ENCODE measurements around the gene SURF6. TPM values are rescaled to one million over a fixed set of nuclear protein-coding genes. Genes with fewer than 3 reads are reported as not detected.
A peak's percentile ranks its signal among the peaks of the same experiment; 100 is the strongest.

SURF6 gene
- 31.6 and 32.4 TPM in 2 replicates for total RNA-seq (2022)
- percentile 89 among the genes with signal in this experiment for Bru-seq, nascent RNA
- percentile 95 among the genes with signal in this experiment for BruChase-seq, experiment 1, labeled RNA remaining after a 2-hour chase
- percentile 92 among the genes with signal in this experiment for BruChase-seq, experiment 2, labeled RNA remaining after a 6-hour chase
- long read RNA-seq, full-length matches to known transcripts, result 55 of 84 reads
- long read RNA-seq, partial matches to known transcripts, result 15 of 84 reads
- long read RNA-seq, other reads (novel, unspliced or antisense), result 14 of 84 reads

GRCh38 chr9:133335924-133336811 lies at the start of gene SURF6:
SURF6 (minus strand) TSS chr9:133336188; CDS start chr9:133336132, 56 bp downstream.
- peaks cover 6% of the 10 kb centered on the region; the same call in 1 of the 2 replicates for H3K4me1 ChIP-seq
- Mint-ChIP-seq H3K36me3 (ENCODE audit: insufficient read depth, unreplicated experiment) (peaks cover 89% of the 10 kb centered on the region), H3K27ac (ENCODE audit: unreplicated experiment) (peak within 1 kb of the TSS; percentile 95), H3K9me3 (ENCODE audit: unreplicated experiment) (no peaks in the 10 kb centered on the region), H3K4me3 (ENCODE audit: unreplicated experiment) (peak within 1 kb of the TSS; percentile 93), H3K27me3 (ENCODE audit: insufficient read depth, unreplicated experiment) (no peaks in the 10 kb centered on the region), H3K4me1 (ENCODE audit: low read depth, unreplicated experiment) (no peaks in the 10 kb centered on the region)
- intact Hi-C loops (cut with micrococcal nuclease; ENCODE audit: unreplicated experiment), result no loop called here
- peak; percentile 92 to 95 for DNase-seq
- BruUV-seq (replicated peaks), result TSS peak; percentile 90
- CTCF ChIA-PET, result interaction anchor here (0.7 to 4.4 kb wide), 2 partner anchors 81 to 149 kb away, joined by 3 to 20 read pairs; partner anchors contain the start of gene REXO4
- POLR2A ChIA-PET, result interaction anchor here (0.7 to 0.9 kb wide), 4 partner anchors 17 to 458 kb away, joined by 3 to 5 read pairs (median 4); no protein-coding TSS in a partner anchor
- H3K9me3 ChIP-seq, result no peaks in the 10 kb centered on the region
- H3K36me3 ChIP-seq (ENCODE audit: control insufficient read depth, insufficient read depth, low read length), result peaks cover 10% of the 10 kb centered on the region
- TF ChIP-seq, protein P1, sequence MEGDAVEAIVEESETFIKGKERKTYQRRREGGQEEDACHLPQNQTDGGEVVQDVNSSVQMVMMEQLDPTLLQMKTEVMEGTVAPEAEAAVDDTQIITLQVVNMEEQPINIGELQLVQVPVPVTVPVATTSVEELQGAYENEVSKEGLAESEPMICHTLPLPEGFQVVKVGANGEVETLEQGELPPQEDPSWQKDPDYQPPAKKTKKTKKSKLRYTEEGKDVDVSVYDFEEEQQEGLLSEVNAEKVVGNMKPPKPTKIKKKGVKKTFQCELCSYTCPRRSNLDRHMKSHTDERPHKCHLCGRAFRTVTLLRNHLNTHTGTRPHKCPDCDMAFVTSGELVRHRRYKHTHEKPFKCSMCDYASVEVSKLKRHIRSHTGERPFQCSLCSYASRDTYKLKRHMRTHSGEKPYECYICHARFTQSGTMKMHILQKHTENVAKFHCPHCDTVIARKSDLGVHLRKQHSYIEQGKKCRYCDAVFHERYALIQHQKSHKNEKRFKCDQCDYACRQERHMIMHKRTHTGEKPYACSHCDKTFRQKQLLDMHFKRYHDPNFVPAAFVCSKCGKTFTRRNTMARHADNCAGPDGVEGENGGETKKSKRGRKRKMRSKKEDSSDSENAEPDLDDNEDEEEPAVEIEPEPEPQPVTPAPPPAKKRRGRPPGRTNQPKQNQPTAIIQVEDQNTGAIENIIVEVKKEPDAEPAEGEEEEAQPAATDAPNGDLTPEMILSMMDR (IDR thresholded peaks at IDR 0.05; ENCODE audit: insufficient read depth in 1 of 2, low read depth in 1 of 2, low read length in 1 of 2, severe bottlenecking in 1 of 2, unreplicated experiment in 1 of 2), result no peak
- no peaks in the 10 kb centered on the region for H3K27me3 ChIP-seq (replicated peaks; ENCODE audit: control insufficient read depth, insufficient read depth, low read length)
- H3K4me3 ChIP-seq (ENCODE audit: low read depth, low read length), result peak within 1 kb of the TSS; percentile 57

GRCh38 chr9:133385452-133385851 lies 49.5 kb upstream of the SURF6 start:
- no peak overlapping the region for H3K4me3 Mint-ChIP-seq (ENCODE audit: unreplicated experiment)
- TF ChIP-seq, protein P1 (IDR thresholded peaks at IDR 0.05; ENCODE audit: insufficient read depth in 1 of 2, low read depth in 1 of 2, low read length in 1 of 2, severe bottlenecking in 1 of 2, unreplicated experiment in 1 of 2), result no peak
- Histone ChIP-seq H3K27me3 (replicated peaks; ENCODE audit: control insufficient read depth, insufficient read depth, low read length) (no peaks in the 10 kb centered on the region), H3K9me3 (no peaks in the 10 kb centered on the region), H3K36me3 (ENCODE audit: control insufficient read depth, insufficient read depth, low read length) (no peaks in the 10 kb centered on the region), H3K4me1 (peaks cover 6% of the 10 kb centered on the region), H3K4me3 (ENCODE audit: low read depth, low read length) (no peak overlapping the region)
- ChIA-PET POLR2A (no interaction called here), CTCF (no interaction called here)
- H3K9me3 Mint-ChIP-seq (ENCODE audit: unreplicated experiment), result no peaks in the 10 kb centered on the region
- peaks cover 12% of the 10 kb centered on the region for H3K4me1 Mint-ChIP-seq (ENCODE audit: low read depth, unreplicated experiment)
- BruUV-seq (replicated peaks), result no TSS peak
- no peaks in the 10 kb centered on the region for H3K36me3 Mint-ChIP-seq (ENCODE audit: insufficient read depth, unreplicated experiment)
- intact Hi-C loops (cut with micrococcal nuclease; ENCODE audit: unreplicated experiment), result no loop called here
- DNase-seq, result no peak
- no peak overlapping the region for H3K27ac Mint-ChIP-seq (ENCODE audit: unreplicated experiment)
- no peaks in the 10 kb centered on the region for H3K27me3 Mint-ChIP-seq (ENCODE audit: insufficient read depth, unreplicated experiment)

GRCh38 chr9:133384736-133385321 lies 48.8 kb upstream of the SURF6 start:
- Histone ChIP-seq H3K27me3 (replicated peaks; ENCODE audit: control insufficient read depth, insufficient read depth, low read length) (no peaks in the 10 kb centered on the region), H3K4me3 (ENCODE audit: low read depth, low read length) (no peak overlapping the region), H3K36me3 (ENCODE audit: control insufficient read depth, insufficient read depth, low read length) (no peaks in the 10 kb centered on the region), H3K4me1 (no peaks in the 10 kb centered on the region), H3K9me3 (no peaks in the 10 kb centered on the region)
- Mint-ChIP-seq H3K9me3 (ENCODE audit: unreplicated experiment) (no peaks in the 10 kb centered on the region), H3K4me1 (ENCODE audit: low read depth, unreplicated experiment) (peaks cover 11% of the 10 kb centered on the region), H3K27ac (ENCODE audit: unreplicated experiment) (no peak overlapping the region), H3K27me3 (ENCODE audit: insufficient read depth, unreplicated experiment) (no peaks in the 10 kb centered on the region), H3K4me3 (ENCODE audit: unreplicated experiment) (no peak overlapping the region), H3K36me3 (ENCODE audit: insufficient read depth, unreplicated experiment) (no peaks in the 10 kb centered on the region)
- TF ChIP-seq, protein P1 (IDR thresholded peaks at IDR 0.05; ENCODE audit: insufficient read depth in 1 of 2, low read depth in 1 of 2, low read length in 1 of 2, severe bottlenecking in 1 of 2, unreplicated experiment in 1 of 2), result no peak
- no TSS peak for BruUV-seq (replicated peaks)
- POLR2A ChIA-PET, result interaction anchor here (0.6 kb wide), 1 partner anchor 75 kb away, joined by 6 read pairs; the partner anchor contains the start of gene CACFD1
- intact Hi-C loops (cut with micrococcal nuclease; ENCODE audit: unreplicated experiment), result no loop called here
- CTCF ChIA-PET, result no interaction called here
- no peak for DNase-seq
